Panc1 (cell line): Measurements from ENCODE around the gene THOC2. TPM values are rescaled to one million over a fixed set of nuclear protein-coding genes. Genes with fewer than 3 reads are reported as not detected.

Source experiments
- ATAC-seq: fragments of 200-7000 bp; cut with Tn5 transposase; 2 replicates; pipeline ENCODE4 v1.9.1; 2020; ENCODE audit warnings: mild to moderate bottlenecking, moderate library complexity
- BruUV-seq: library from RNA; stranded (reverse); fragments of 400-500 nt; replicated peaks from 2 replicates; lab custom pipeline; 2021; lab: Mats Ljungman, UMichigan
- CTCF ChIA-PET: fragments of 300-600 bp; sonication (Branson Sonifier 250); formaldehyde crosslinking; loops from one replicate; lab custom pipeline; 2022; ENCODE audit warnings: antibody characterized with exemption; lab: Charles Lee
- POLR2A ChIA-PET: fragments of 300-600 bp; sonication (Branson Sonifier 250); formaldehyde crosslinking; loops from one replicate; lab custom pipeline; 2022; ENCODE audit warnings: antibody characterized with exemption; lab: Charles Lee
- DNase-seq: peaks from one replicate; pipeline ENCODE4 v3.0.0-alpha.2; 2010; ENCODE audit warnings: low read depth, low spot score
- H3K27ac ChIP-seq: 2 replicates; pipeline ENCODE4 v1.5.1; 2011; ENCODE audit warnings: mild to moderate bottlenecking, low read length, inconsistent platforms
- H3K27me3 ChIP-seq: fragments of 200-500 bp; sonication (Bioruptor generic); 2 replicates; pipeline ENCODE4 v1.6.0; 2014; ENCODE audit warnings: low read length, inconsistent platforms; ENCODE audit not compliant: control insufficient read depth, insufficient read depth
- H3K36me3 ChIP-seq: fragments of 200-500 bp; sonication (Bioruptor generic); 2 replicates; pipeline ENCODE4 v1.5.1; 2014; ENCODE audit warnings: inconsistent platforms, mild to moderate bottlenecking, low read length, moderate library complexity; ENCODE audit not compliant: control insufficient read depth, insufficient read depth
- H3K4me1 ChIP-seq: 2 replicates; pipeline ENCODE4 v1.5.1; 2011; ENCODE audit warnings: inconsistent platforms, mild to moderate bottlenecking, low read length, moderate library complexity; ENCODE audit not compliant: control insufficient read depth, insufficient read depth
- H3K4me3 ChIP-seq, 2 experiments: 2 replicates each; pipeline ENCODE4 v1.5.1; 2011 to 2012; ENCODE audit warnings: low read depth in 2 of 2, low read length in 2 of 2, mild to moderate bottlenecking in 2 of 2, inconsistent platforms in 1 of 2, moderate library complexity in 1 of 2
- H3K9me3 ChIP-seq: fragments of 200-500 bp; sonication (Bioruptor generic); 2 replicates; pipeline ENCODE4 v1.5.1; 2014; ENCODE audit warnings: low read depth, mild to moderate bottlenecking, inconsistent platforms, low read length, moderate library complexity; ENCODE audit not compliant: control insufficient read depth, insufficient read depth
- POLR2AphosphoS5 ChIP-seq: IDR thresholded peaks from 2 replicates; pipeline ENCODE4 v1.6.1; 2012; ENCODE audit warnings: mild to moderate bottlenecking, low read depth, low read length, moderate library complexity
- REST ChIP-seq, 2 experiments: IDR thresholded peaks; 2 replicates each; pipeline ENCODE4 v1.6.1; 2011 to 2012; ENCODE audit warnings: low read depth in 2 of 2, control low read depth in 1 of 2, low read length in 1 of 2, mild to moderate bottlenecking in 1 of 2, moderate library complexity in 1 of 2; ENCODE audit not compliant: insufficient read depth in 1 of 2
- SIN3A ChIP-seq: IDR thresholded peaks from 2 replicates; pipeline ENCODE4 v1.6.1; 2012; ENCODE audit warnings: low read depth, mild to moderate bottlenecking, low read length, moderate library complexity, borderline replicate concordance; ENCODE audit not compliant: insufficient read depth
- TCF7L2 ChIP-seq: IDR thresholded peaks from 2 replicates; pipeline ENCODE4 v1.6.1; 2011; ENCODE audit warnings: mild to moderate bottlenecking, low read depth, low read length, inconsistent platforms
- in situ Hi-C: cut with HindIII; loops from 2 replicates; pipeline ENCODE4 v1.10.0; 2016; ENCODE audit warnings: low sequenced_read_pairs, low pct_unique_long_range_greater_than_20kb
- intact Hi-C: fragments of 100-400 bp; cut with micrococcal nuclease; formaldehyde crosslinking; loops from one replicate; pipeline ENCODE4 v1.10.0; 2022; ENCODE audit not compliant: unreplicated experiment
- total RNA-seq: library from RNA; stranded (reverse); gene quantifications from one replicate; pipeline ENCODE4 v1.2.1, GENCODE V29; 2021; ENCODE audit not compliant: unreplicated experiment
- TF ChIP-seq, protein P1 (sequence below): fragments of 450-650 bp; IDR thresholded peaks from 2 replicates; pipeline ENCODE4 v1.5.1; 2017; ENCODE audit warnings: mild to moderate bottlenecking

Gene THOC2
- total RNA-seq, 1 experiment from 2014 or later, result 194 TPM

GRCh38 chrX:123742440-123742839, 9.6 kb upstream of the THOC2 start:
- in situ Hi-C loops (no loop called here), intact Hi-C loops (no loop called here)
- Histone ChIP-seq H3K27me3 (no peaks in the 10 kb centered on the region), H3K4me1 (no peaks in the 10 kb centered on the region), H3K36me3 (no peaks in the 10 kb centered on the region), H3K4me3 (no peak overlapping the region), H3K27ac (no peak overlapping the region), H3K9me3 (no peaks in the 10 kb centered on the region)
- TF ChIP-seq TCF7L2, result no peak
- ChIA-PET CTCF (no interaction called here), POLR2A (interaction anchor here (0.5 kb wide), 1 partner anchor 12 kb away, joined by 4 read pairs; no protein-coding TSS in a partner anchor)
- no peak for DNase-seq
- BruUV-seq, result no TSS peak
- ATAC-seq, result no peak

- Histone ChIP-seq H3K9me3 (no peaks in the 10 kb centered on the region), H3K4me1 (no peaks in the 10 kb centered on the region), H3K27ac (no peak overlapping the region), H3K36me3 (no peaks in the 10 kb centered on the region), H3K27me3 (no peaks in the 10 kb centered on the region), H3K4me3 (no peak overlapping the region)
- intact Hi-C loops (no loop called here), in situ Hi-C loops (no loop called here)
- no TSS peak for BruUV-seq
- ChIA-PET CTCF (no interaction called here), POLR2A (no interaction called here)
- ATAC-seq (no peak), DNase-seq (no peak)
- TF ChIP-seq, protein P1, sequence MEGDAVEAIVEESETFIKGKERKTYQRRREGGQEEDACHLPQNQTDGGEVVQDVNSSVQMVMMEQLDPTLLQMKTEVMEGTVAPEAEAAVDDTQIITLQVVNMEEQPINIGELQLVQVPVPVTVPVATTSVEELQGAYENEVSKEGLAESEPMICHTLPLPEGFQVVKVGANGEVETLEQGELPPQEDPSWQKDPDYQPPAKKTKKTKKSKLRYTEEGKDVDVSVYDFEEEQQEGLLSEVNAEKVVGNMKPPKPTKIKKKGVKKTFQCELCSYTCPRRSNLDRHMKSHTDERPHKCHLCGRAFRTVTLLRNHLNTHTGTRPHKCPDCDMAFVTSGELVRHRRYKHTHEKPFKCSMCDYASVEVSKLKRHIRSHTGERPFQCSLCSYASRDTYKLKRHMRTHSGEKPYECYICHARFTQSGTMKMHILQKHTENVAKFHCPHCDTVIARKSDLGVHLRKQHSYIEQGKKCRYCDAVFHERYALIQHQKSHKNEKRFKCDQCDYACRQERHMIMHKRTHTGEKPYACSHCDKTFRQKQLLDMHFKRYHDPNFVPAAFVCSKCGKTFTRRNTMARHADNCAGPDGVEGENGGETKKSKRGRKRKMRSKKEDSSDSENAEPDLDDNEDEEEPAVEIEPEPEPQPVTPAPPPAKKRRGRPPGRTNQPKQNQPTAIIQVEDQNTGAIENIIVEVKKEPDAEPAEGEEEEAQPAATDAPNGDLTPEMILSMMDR, result no peak
- TF ChIP-seq REST (IDR thresholded peaks at IDR 0.05; ENCODE audit: insufficient read depth in 1 of 2, low read depth in 2 of 2, low read length in 1 of 2) (no peak), POLR2AphosphoS5 (no peak), TCF7L2 (no peak), SIN3A (no peak)
These were observed 7.7 kb upstream of the THOC2 start for GRCh38 chrX:123740536-123740935.

DNA sequence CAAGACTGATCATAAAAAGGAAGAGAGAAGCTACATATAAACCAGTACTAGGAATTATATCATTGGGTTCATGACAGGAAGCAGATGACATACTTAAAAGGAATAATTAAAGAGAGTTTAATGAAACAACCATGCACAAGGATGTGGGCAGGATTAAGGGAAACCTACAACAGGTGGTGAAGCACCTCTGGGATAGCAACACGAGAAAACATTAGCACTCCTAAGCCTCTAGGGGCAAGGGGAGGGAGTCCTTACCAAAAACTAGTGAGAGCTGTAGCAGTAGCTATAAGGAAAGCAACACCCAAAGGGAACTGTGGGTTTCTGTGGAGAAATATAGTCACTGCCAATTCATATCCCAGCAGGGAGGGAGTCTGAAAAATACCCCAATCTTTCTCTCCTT, 7.2 kb upstream of the THOC2 start:
- TF ChIP-seq POLR2AphosphoS5 (no peak), REST (IDR thresholded peaks at IDR 0.05; ENCODE audit: insufficient read depth in 1 of 2, low read depth in 2 of 2, low read length in 1 of 2) (no peak), SIN3A (no peak), TCF7L2 (no peak)
- TF ChIP-seq, protein P1, result no peak
- Histone ChIP-seq H3K36me3 (no peaks in the 10 kb centered on the region), H3K9me3 (no peaks in the 10 kb centered on the region), H3K4me1 (no peaks in the 10 kb centered on the region), H3K27ac (no peak overlapping the region), H3K4me3 (no peak overlapping the region), H3K27me3 (no peaks in the 10 kb centered on the region)
- DNase-seq, result no peak
- POLR2A ChIA-PET, result no interaction called here
- intact Hi-C loops (no loop called here), in situ Hi-C loops (no loop called here)
- CTCF ChIA-PET, result no interaction called here
- BruUV-seq, result no TSS peak
- no peak for ATAC-seq
